PC-3 (cell line): ENCODE measurements around the gene SH2D3A. TPM values are rescaled to one million over a fixed set of nuclear protein-coding genes. Genes with fewer than 3 reads are reported as not detected.
"Not testable (repeated sequence)": the region's sequence is repeated elsewhere in the genome, so short reads cannot be mapped to it uniquely, and the experiment has no call there.

ENCODE experiments used
- ATAC-seq: fragments of 200-7000 bp; cut with Tn5 transposase; 2 replicates; pipeline ENCODE4 v1.9.1; 2020; ENCODE audit warnings: mild to moderate bottlenecking, moderate library complexity
- BruUV-seq: library from RNA; stranded (reverse); fragments of 400-500 nt; replicated peaks from 2 replicates; lab custom pipeline; 2021; lab: Mats Ljungman, UMichigan
- CTCF ChIA-PET: fragments of 300-600 bp; sonication (Branson Sonifier 250); formaldehyde crosslinking; loops from one replicate; lab custom pipeline; 2022; ENCODE audit warnings: antibody characterized with exemption; lab: Charles Lee
- POLR2A ChIA-PET: fragments of 300-600 bp; sonication (Branson Sonifier 250); formaldehyde crosslinking; loops from one replicate; lab custom pipeline; 2022; ENCODE audit warnings: antibody characterized with exemption; ENCODE audit not compliant: unreplicated experiment; lab: Charles Lee
- DNase-seq: peaks from one replicate; pipeline ENCODE4 v3.0.0-alpha.2; 2015
- H2AFZ ChIP-seq: fragments of 300-600 bp; sonication (generic); 2 replicates; pipeline ENCODE4 v1.6.0; 2016; ENCODE audit warnings: antibody characterized with exemption, low read length
- H3F3A ChIP-seq: fragments of 300-600 bp; sonication (generic); one replicate; pipeline ENCODE4 v1.6.0; 2017; ENCODE audit warnings: antibody characterized with exemption, low read length, control low read depth, mild to moderate bottlenecking; ENCODE audit not compliant: unreplicated experiment
- H3K27ac ChIP-seq: fragments of 300-600 bp; sonication (generic); 2 replicates; pipeline ENCODE4 v1.5.1; 2016; ENCODE audit warnings: mild to moderate bottlenecking, low read length
- H3K27me3 ChIP-seq: fragments of 300-600 bp; sonication (generic); 2 replicates; pipeline ENCODE4 v1.6.1; 2016; ENCODE audit warnings: low read length, mixed read lengths
- H3K36me3 ChIP-seq: fragments of 300-600 bp; sonication (generic); 2 replicates; pipeline ENCODE4 v1.6.1; 2016; ENCODE audit warnings: low read depth, mixed run types, low read length, mixed read lengths
- H3K4me1 ChIP-seq: fragments of 300-600 bp; sonication (generic); 2 replicates; pipeline ENCODE4 v1.5.1; 2016; ENCODE audit warnings: low read length; ENCODE audit not compliant: insufficient read depth
- H3K4me2 ChIP-seq: fragments of 300-600 bp; sonication (generic); 2 replicates; pipeline ENCODE4 v1.6.0; 2016; ENCODE audit warnings: low read length
- H3K4me3 ChIP-seq: fragments of 300-600 bp; sonication (generic); 2 replicates; pipeline ENCODE4 v1.5.1; 2016; ENCODE audit warnings: mild to moderate bottlenecking, low read length, mixed read lengths
- H3K79me2 ChIP-seq: fragments of 300-600 bp; sonication (generic); 2 replicates; pipeline ENCODE4 v1.6.1; 2017; ENCODE audit warnings: low read length, mixed read lengths
- H3K9ac ChIP-seq: fragments of 300-600 bp; sonication (generic); 2 replicates; pipeline ENCODE4 v1.6.0; 2016; ENCODE audit warnings: mild to moderate bottlenecking, low read length
- H3K9me2 ChIP-seq: fragments of 300-600 bp; sonication (generic); replicated peaks from 2 replicates; pipeline ENCODE4 v1.6.1; 2016; ENCODE audit warnings: mixed run types, low read length, mixed read lengths
- H3K9me3 ChIP-seq: fragments of 300-600 bp; sonication (generic); 2 replicates; pipeline ENCODE4 v1.6.1; 2016; ENCODE audit warnings: low read length, mixed read lengths
- H4K20me1 ChIP-seq: fragments of 300-600 bp; sonication (generic); 2 replicates; pipeline ENCODE4 v1.6.1; 2016; ENCODE audit warnings: low read length, mixed read lengths
- EZH2 ChIP-seq: fragments of 300-600 bp; sonication (generic); IDR thresholded peaks from one replicate; pipeline ENCODE4 v1.6.1; 2017; ENCODE audit warnings: antibody characterized with exemption, mild to moderate bottlenecking, low read length; ENCODE audit not compliant: unreplicated experiment
- EZH2phosphoT487 ChIP-seq: fragments of 300-600 bp; sonication (generic); IDR thresholded peaks from 2 replicates; pipeline ENCODE4 v1.6.1; 2018; ENCODE audit warnings: mild to moderate bottlenecking, antibody characterized with exemption, low read length, borderline replicate concordance
- intact Hi-C: fragments of 100-400 bp; cut with micrococcal nuclease; formaldehyde crosslinking; loops from 2 replicates; pipeline ENCODE4 v1.9.0; 2023
- total RNA-seq: library from RNA; depleted of rRNA; stranded (reverse); fragments of >200 nt; gene quantifications from 2 replicates; pipeline ENCODE4 v1.2.3, GENCODE V29; 2014
- TF ChIP-seq, protein P1 (sequence below): fragments of 300-600 bp; sonication (generic); conservative IDR thresholded peaks from 2 replicates; pipeline ENCODE4 v1.5.1; 2017; ENCODE audit warnings: antibody characterized with exemption, low read depth, mild to moderate bottlenecking, low read length

The SH2D3A gene
- total RNA-seq, 1 experiment from 2014 or later: 141 TPM

DNA sequence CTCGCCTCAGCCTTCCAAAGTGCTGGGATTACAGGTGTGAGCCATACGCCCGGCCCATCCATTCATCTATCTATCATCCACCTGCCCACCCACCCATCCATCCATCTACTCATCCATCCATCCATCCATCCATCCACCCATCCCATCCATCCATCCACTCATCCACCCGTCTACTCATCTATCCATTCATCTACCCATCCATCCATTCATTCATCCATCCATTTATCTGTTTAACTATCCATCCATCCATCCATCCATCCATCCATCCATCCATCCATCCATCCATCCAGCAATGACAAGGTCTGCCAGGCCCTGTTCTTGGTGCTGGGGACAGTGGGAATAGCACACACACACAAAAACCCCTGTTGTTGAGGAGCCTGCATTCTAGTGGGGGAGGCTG lies 9.8 kb upstream of the SH2D3A start:
- Histone ChIP-seq H3F3A (no peaks in the 10 kb centered on the region), H3K79me2 (no peaks in the 10 kb centered on the region), H3K4me1 (no peaks in the 10 kb centered on the region), H3K9me3 (no peaks in the 10 kb centered on the region), H2AFZ (no peak overlapping the region), H3K9me2 (no peaks in the 10 kb centered on the region), H3K27me3 (no peaks in the 10 kb centered on the region), H3K9ac (no peak overlapping the region), H3K4me2 (no peak overlapping the region), H4K20me1 (no peaks in the 10 kb centered on the region), H3K27ac (no peak overlapping the region), H3K4me3 (no peak overlapping the region), H3K36me3 (no peaks in the 10 kb centered on the region)
- no peak for TF ChIP-seq EZH2
- TF ChIP-seq, protein P1, sequence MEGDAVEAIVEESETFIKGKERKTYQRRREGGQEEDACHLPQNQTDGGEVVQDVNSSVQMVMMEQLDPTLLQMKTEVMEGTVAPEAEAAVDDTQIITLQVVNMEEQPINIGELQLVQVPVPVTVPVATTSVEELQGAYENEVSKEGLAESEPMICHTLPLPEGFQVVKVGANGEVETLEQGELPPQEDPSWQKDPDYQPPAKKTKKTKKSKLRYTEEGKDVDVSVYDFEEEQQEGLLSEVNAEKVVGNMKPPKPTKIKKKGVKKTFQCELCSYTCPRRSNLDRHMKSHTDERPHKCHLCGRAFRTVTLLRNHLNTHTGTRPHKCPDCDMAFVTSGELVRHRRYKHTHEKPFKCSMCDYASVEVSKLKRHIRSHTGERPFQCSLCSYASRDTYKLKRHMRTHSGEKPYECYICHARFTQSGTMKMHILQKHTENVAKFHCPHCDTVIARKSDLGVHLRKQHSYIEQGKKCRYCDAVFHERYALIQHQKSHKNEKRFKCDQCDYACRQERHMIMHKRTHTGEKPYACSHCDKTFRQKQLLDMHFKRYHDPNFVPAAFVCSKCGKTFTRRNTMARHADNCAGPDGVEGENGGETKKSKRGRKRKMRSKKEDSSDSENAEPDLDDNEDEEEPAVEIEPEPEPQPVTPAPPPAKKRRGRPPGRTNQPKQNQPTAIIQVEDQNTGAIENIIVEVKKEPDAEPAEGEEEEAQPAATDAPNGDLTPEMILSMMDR: no peak
- TF ChIP-seq EZH2phosphoT487: no peak
- ChIA-PET POLR2A (no interaction called here), CTCF (no interaction called here)
- DNase-seq: no peak
- no TSS peak for BruUV-seq
- intact Hi-C loops: no loop called here
- ATAC-seq: no peak

DNA sequence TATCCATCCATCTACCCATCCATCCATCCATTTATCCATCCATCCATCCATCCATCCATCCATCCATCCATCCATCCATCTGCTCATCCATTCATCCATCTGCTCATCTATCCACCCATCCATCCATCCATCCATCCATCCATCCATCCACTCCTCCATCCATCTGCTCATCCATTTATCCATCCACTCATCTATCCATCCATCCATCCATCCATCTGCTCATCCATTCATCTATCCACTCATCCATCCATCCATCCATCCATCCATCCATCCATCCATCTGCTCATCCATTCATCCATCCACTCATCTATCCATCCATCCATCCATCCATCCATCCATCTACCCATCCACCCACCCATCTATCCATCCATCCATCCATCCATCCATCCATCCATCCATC lies 8.8 kb upstream of the SH2D3A start:
- CTCF ChIA-PET, intact Hi-C loops, H3K4me3 ChIP-seq, H3K9ac ChIP-seq, H3K9me2 ChIP-seq, DNase-seq, H3K4me1 ChIP-seq, H4K20me1 ChIP-seq, H3K79me2 ChIP-seq, H3K27ac ChIP-seq, H3K36me3 ChIP-seq, ATAC-seq, H3F3A ChIP-seq, H2AFZ ChIP-seq, H3K27me3 ChIP-seq, H3K9me3 ChIP-seq, H3K4me2 ChIP-seq, BruUV-seq, POLR2A ChIA-PET: not testable (repeated sequence)

DNA sequence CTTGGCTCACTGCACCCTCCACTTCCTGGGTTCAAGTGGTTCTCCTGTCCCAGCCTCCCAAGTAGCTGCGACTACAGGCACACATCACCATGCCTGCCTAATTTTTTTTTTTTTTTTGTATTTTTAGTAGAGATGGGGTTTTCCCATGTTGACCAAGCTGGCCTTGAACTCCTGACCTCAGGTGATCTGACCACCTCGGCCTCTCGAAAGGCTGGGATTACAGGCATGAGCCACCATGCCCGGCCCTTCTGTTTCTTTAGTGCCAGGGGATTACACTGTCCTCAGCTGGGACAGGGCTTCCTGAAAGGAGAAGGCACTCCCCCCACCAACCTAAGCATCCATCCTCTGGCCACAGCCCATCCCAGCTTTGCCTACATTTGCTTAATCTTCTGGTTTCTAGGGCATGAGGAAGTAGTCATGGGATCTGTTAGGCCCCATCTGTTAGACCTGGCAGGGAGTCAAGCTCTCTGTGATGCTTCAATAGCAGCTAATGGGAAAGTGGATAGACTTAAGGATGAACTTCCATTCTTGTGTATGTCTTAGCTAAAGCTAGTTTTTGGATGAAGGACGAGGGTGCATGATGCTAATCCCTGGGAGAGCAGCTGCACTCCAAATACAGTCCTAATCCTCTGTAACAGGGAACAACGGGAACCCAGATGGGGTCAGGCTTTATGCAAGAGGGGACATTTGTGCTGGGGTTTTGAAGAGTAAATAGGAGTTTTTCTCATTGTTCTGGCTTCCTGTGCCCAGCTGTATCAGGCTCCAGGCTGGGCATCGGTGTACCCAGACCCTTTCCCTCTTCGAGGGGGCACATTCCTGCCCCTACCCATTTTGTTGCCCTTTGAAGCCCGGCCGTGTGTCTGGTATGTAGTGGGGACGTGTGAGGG lies 7.8 kb upstream of the SH2D3A start:
- Histone ChIP-seq H3K9ac (no peak overlapping the region), H3K4me2 (no peak overlapping the region), H3F3A (no peaks in the 10 kb centered on the region), H3K36me3 (no peaks in the 10 kb centered on the region), H3K79me2 (no peaks in the 10 kb centered on the region), H3K4me1 (no peaks in the 10 kb centered on the region), H3K27me3 (no peaks in the 10 kb centered on the region), H4K20me1 (no peaks in the 10 kb centered on the region), H2AFZ (no peak overlapping the region), H3K9me2 (no peaks in the 10 kb centered on the region), H3K4me3 (no peak overlapping the region), H3K27ac (no peak overlapping the region), H3K9me3 (no peaks in the 10 kb centered on the region)
- BruUV-seq: no TSS peak
- intact Hi-C loops: no loop called here
- TF ChIP-seq EZH2phosphoT487 (no peak), EZH2 (no peak)
- TF ChIP-seq, protein P1: no peak
- POLR2A ChIA-PET: no interaction called here
- CTCF ChIA-PET: no interaction called here
- DNase-seq (no peak), ATAC-seq (no peak)
